Measurements from ENCODE around the gene UNCX. TPM values are rescaled to one million over a fixed set of nuclear protein-coding genes. Genes with fewer than 3 reads are reported as not detected.

Gene UNCX
- total and polyA plus RNA-seq, 2 experiments from 2014 or later, result 6.7 to 11.8 TPM

- no peak overlapping the region for H3K27ac ChIP-seq
- H3K9me3 ChIP-seq (ENCODE audit: low read depth), result no peaks in the 10 kb centered on the region
- no peak for TF ChIP-seq CTCF (IDR thresholded peaks at IDR 0.05; ENCODE audit: low read depth, low read length)
- H3K4me1 ChIP-seq (ENCODE audit: low read depth), result no peaks in the 10 kb centered on the region
- DNase-seq (ENCODE audit: low read depth in 1 of 2, low spot score in 1 of 2), result no peak
- H3K4me3 ChIP-seq, result no peak overlapping the region
- H3K27me3 ChIP-seq, result no peaks in the 10 kb centered on the region
- no peaks in the 10 kb centered on the region for H3K36me3 ChIP-seq
These were observed 50.0 kb downstream of the UNCX start for GRCh38 chr7:1282679-1283078.

DNA sequence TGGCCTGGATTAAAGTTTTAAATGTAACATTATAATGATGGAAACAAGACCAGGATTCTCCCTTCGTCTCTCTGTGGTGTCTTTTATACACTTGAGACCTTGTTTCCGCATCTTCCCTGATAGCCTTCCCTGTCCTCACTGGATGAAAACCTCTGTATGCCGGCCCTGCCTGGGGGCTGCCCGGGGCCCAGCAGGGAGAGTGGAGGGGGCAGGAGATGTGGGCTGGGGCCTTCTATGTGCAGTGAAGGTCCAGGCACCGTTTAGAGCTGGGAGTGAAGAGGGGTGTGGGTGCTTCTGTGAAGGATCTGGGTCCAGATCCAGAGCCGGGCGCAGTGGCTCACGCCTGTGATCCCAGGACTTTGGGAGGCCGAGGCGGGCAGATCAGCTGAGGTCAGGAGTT, 50.7 kb downstream of the UNCX start:
- no peak for DNase-seq (ENCODE audit: low read depth in 1 of 2, low spot score in 1 of 2)
- TF ChIP-seq CTCF (IDR thresholded peaks at IDR 0.05; ENCODE audit: low read depth, low read length), result no peak
- H3K36me3 ChIP-seq, result no peaks in the 10 kb centered on the region

GRCh38 chr7:1283941-1284742, 51.5 kb downstream of the UNCX start:
- no peak for TF ChIP-seq CTCF (IDR thresholded peaks at IDR 0.05; ENCODE audit: low read depth, low read length)
- no peak for DNase-seq (ENCODE audit: low read depth in 1 of 2, low spot score in 1 of 2)
- Histone ChIP-seq H3K27me3 (no peaks in the 10 kb centered on the region), H3K27ac (no peak overlapping the region), H3K36me3 (no peaks in the 10 kb centered on the region), H3K9me3 (ENCODE audit: low read depth) (no peaks in the 10 kb centered on the region), H3K4me3 (no peak overlapping the region), H3K4me1 (ENCODE audit: low read depth) (peaks cover 2% of the 10 kb centered on the region)

More for the DNA sequence above, 50.7 kb downstream of the UNCX start:
- Histone ChIP-seq H3K27ac (no peak overlapping the region), H3K9me3 (ENCODE audit: low read depth) (no peaks in the 10 kb centered on the region), H3K4me3 (no peak overlapping the region), H3K27me3 (no peaks in the 10 kb centered on the region), H3K4me1 (ENCODE audit: low read depth) (no peaks in the 10 kb centered on the region)

GRCh38 chr7:1284743-1285458, 52.2 kb downstream of the UNCX start:
- Histone ChIP-seq H3K4me3 (no peak overlapping the region), H3K9me3 (ENCODE audit: low read depth) (no peaks in the 10 kb centered on the region), H3K27me3 (no peaks in the 10 kb centered on the region), H3K27ac (no peak overlapping the region), H3K36me3 (no peaks in the 10 kb centered on the region), H3K4me1 (ENCODE audit: low read depth) (peaks cover 6% of the 10 kb centered on the region)
- TF ChIP-seq CTCF (IDR thresholded peaks at IDR 0.05; ENCODE audit: low read depth, low read length), result no peak
- DNase-seq (ENCODE audit: low read depth in 1 of 2, low spot score in 1 of 2), result no peak

DNA sequence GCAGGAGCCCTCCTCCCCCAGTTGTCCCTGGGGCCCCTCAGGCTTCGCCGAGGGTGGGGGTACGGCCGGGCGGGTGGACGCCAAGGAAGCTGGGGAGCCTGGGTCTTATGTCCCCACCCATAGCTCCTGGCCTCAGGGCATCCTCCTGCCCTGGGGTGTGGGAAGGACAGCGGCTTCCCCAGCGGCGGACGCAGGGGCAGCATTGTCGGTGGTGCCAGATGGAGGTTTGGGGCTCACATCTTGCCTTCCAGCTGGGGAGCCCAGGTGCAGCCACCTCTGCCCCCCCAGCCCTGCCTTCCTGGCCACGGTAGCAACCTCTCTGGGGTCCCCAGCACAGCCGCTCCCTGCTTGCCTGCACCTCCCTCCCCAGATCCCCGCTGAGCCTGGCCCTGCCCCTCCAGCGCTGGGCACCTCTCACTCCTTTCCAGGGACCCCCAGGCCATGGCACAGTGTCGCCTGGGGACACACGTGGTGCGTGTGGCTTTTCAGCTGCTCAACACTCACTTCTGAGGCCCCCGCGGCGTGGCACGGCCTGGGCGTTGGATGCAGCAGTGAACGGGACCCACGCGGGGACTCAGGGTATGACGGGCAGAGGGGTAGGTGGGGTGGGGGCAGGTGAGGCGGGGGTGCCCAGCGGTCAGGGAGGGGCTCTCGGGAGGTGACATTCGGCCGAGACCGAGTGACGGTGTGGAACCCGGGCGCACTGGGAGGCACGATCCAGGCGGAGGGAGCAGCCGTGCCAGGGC, 53.1 kb downstream of the UNCX start:
- H3K4me3 ChIP-seq, result no peak overlapping the region
- no peaks in the 10 kb centered on the region for H3K27me3 ChIP-seq
- no peak for DNase-seq (ENCODE audit: low read depth in 1 of 2, low spot score in 1 of 2)
- H3K27ac ChIP-seq, result no peak overlapping the region
- H3K36me3 ChIP-seq, result no peaks in the 10 kb centered on the region
- H3K9me3 ChIP-seq (ENCODE audit: low read depth), result no peaks in the 10 kb centered on the region
- TF ChIP-seq CTCF (IDR thresholded peaks at IDR 0.05; ENCODE audit: low read depth, low read length), result no peak
- peaks cover 6% of the 10 kb centered on the region for H3K4me1 ChIP-seq (ENCODE audit: low read depth)

Other genes starting within 250 kb of the UNCX start
- gene CYP2W1, start 249.7 kb upstream of the UNCX start, total RNA-seq, result 3.4 TPM in 1 of 2 replicates, not detected in the other
- gene CYP2W1, start 249.7 kb upstream of the UNCX start, polyA plus RNA-seq, result 0.10 TPM in 1 of 2 replicates, not detected in the other
- 11.2 and 16.3 TPM in 2 replicates for gene GPR146, start 188.3 kb upstream of the UNCX start, total RNA-seq
- 4.4 and 7.5 TPM in 2 replicates for gene GPR146, start 188.3 kb upstream of the UNCX start, polyA plus RNA-seq
- gene GPER1, start 144.8 kb upstream of the UNCX start, total RNA-seq, result 1.6 and 5.2 TPM in 2 replicates
- 1.7 and 3.4 TPM in 2 replicates for gene GPER1, start 144.8 kb upstream of the UNCX start, polyA plus RNA-seq
- 6.0 and 12.2 TPM in 2 replicates for gene ZFAND2A, start 72.7 kb upstream of the UNCX start, total RNA-seq
- 22.4 and 24.6 TPM in 2 replicates for gene ZFAND2A, start 72.7 kb upstream of the UNCX start, polyA plus RNA-seq
- gene MICALL2, start 226.6 kb downstream of the UNCX start, total RNA-seq, result 13.1 and 19.5 TPM in 2 replicates
- gene MICALL2, start 226.6 kb downstream of the UNCX start, polyA plus RNA-seq, result 17.5 and 22.0 TPM in 2 replicates

All from cardiac muscle cell (in vitro differentiated cells and primary cell).